Right atrium auricular region (tissue), 2 donors: ENCODE data around the gene C10orf71. TPM values are rescaled to one million over a fixed set of nuclear protein-coding genes. Genes with fewer than 3 reads are reported as not detected.
A peak's percentile ranks its signal among the peaks of the same experiment; 100 is the strongest.

Source experiments
- DNase-seq: peaks from one replicate; pipeline ENCODE4 v3.0.0-alpha.2; 2019; ENCODE audit warnings: low spot score
- H3K27ac ChIP-seq, 2 donors: fragments of 200-600 bp; sonication (generic); 1 replicate in 1 of 2; 2 replicates in 1 of 2; pipeline ENCODE4 v1.5.1; 2016 to 2019
- H3K27me3 ChIP-seq, 2 donors: fragments of 200-600 bp; sonication (generic); one replicate each; pipeline versions ENCODE4 v1.5.1 to v1.6.0; 2017 to 2019
- H3K36me3 ChIP-seq: fragments of 200-600 bp; sonication (generic); one replicate; pipeline ENCODE4 v1.5.1; 2016
- H3K4me1 ChIP-seq, 2 donors: fragments of 200-600 bp; sonication (generic); one replicate each; pipeline versions ENCODE4 v1.5.1 to v1.6.0; 2017 to 2019
- H3K4me3 ChIP-seq, 2 donors: fragments of 200-600 bp; sonication (generic); 1 replicate in 1 of 2; 2 replicates in 1 of 2; pipeline ENCODE4 v1.5.1; 2017 to 2019; ENCODE audit warnings: mild to moderate bottlenecking in 1 of 2, moderate library complexity in 1 of 2
- H3K9me3 ChIP-seq, 2 donors: fragments of 200-600 bp; sonication (generic); one replicate each; pipeline ENCODE4 v1.5.1; 2019
- total RNA-seq, 2 donors: library from RNA; depleted of rRNA; stranded (reverse); fragments of >200 nt; gene quantifications; one replicate each; pipeline ENCODE4 v1.1.0, GENCODE V29; 2016
- TF ChIP-seq, protein P1 (sequence below), 2 donors: fragments of 200-600 bp; sonication (generic); IDR thresholded peaks; one replicate each; pipeline ENCODE4 v1.5.1; 2019; ENCODE audit warnings: antibody characterized with exemption in 2 of 2

Gene C10orf71
- total RNA-seq, 2 donors from 2014 or later: 34.9 to 48.2 TPM

DNA sequence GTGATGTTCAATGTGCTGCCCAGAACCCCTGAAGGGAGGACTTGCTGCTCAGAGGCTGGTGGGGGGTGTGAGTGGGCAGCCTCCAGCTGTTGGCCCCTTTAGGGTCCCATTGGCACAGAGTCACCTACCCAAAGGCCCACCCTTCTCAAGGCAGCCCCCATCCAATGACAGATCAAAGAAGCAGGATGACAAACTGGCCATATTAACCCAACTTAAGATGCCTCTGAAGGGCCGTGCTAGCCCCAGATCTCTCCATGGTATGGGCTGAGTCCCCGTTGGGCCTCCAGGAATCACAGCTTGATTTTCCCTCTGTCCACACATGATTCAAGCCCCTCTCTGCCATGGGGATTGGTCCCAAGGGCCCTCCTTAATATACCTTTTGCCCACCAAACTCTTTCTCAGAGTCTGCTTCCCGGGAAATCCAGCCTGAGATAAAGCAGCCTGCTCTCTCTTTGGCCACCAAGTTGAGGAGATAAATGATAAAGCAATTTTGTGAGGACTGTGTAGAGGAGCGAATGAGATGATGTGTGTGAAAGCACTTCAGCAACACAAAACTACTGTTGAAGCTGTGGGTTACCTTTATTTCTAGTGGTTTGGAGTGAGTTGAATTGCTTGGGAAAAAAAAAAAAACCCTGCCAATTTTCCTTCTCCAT lies 38.2 kb upstream of the C10orf71 start:
- no peaks in the 10 kb centered on the region for H3K27me3 ChIP-seq
- H3K9me3 ChIP-seq: peaks cover 0 to 13% of the 10 kb centered on the region in 2 donors
- TF ChIP-seq, protein P1, sequence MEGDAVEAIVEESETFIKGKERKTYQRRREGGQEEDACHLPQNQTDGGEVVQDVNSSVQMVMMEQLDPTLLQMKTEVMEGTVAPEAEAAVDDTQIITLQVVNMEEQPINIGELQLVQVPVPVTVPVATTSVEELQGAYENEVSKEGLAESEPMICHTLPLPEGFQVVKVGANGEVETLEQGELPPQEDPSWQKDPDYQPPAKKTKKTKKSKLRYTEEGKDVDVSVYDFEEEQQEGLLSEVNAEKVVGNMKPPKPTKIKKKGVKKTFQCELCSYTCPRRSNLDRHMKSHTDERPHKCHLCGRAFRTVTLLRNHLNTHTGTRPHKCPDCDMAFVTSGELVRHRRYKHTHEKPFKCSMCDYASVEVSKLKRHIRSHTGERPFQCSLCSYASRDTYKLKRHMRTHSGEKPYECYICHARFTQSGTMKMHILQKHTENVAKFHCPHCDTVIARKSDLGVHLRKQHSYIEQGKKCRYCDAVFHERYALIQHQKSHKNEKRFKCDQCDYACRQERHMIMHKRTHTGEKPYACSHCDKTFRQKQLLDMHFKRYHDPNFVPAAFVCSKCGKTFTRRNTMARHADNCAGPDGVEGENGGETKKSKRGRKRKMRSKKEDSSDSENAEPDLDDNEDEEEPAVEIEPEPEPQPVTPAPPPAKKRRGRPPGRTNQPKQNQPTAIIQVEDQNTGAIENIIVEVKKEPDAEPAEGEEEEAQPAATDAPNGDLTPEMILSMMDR (IDR thresholded peaks at IDR 0.05): no peak
- no peak overlapping the region for H3K27ac ChIP-seq
- H3K36me3 ChIP-seq: no peaks in the 10 kb centered on the region
- H3K4me1 ChIP-seq: no peaks in the 10 kb centered on the region
- no peak overlapping the region for H3K4me3 ChIP-seq
- DNase-seq: no peak

DNA sequence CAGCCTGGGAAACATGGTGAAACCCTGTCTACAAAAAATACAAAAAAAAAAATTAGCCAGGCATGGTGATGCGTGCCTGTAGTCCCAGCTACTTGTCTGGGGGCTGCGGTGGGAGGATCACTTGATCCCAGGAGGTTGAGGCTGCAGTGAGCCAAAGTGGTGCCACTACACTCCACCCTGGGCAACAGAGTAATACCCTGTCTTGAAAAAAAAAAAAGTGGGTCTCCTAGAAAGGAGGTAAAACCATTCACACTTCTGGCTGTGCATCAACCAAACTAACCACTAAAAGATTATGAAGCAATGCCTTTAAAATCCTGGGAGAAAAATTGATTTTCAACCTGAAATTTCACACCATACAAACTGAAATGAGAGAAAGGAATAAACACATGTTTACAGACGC lies 35.4 kb upstream of the C10orf71 start:
- H3K27ac ChIP-seq: no peak overlapping the region
- TF ChIP-seq, protein P1 (IDR thresholded peaks at IDR 0.05): no peak

DNA sequence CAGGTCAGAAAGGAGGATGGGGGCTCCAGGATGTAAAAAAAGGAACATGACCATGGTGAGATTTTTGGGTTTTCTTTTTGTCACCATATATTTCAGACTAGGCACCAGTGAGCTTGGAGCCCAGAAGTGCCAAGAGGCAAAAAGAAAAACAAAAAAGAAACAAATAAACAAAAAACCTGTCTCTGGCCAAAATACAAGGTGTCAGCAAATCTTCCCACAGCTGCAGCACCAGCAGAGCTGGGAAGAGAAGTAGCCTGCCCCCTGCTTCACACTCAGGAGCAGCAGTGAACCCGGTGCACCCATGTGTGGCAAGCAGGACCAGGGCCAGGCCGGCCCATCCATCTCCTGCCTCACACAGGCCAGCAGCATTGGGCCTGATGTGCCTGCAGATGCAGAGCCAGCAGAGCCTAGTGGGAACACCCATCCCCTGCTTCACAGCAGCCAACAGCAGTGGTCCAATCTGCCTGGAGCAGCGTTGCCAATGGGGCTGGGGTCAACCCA lies 34.7 kb upstream of the C10orf71 start:
- Histone ChIP-seq H3K27ac (no peak overlapping the region), H3K36me3 (no peaks in the 10 kb centered on the region), H3K4me3 (no peak overlapping the region), H3K27me3 (no peaks in the 10 kb centered on the region), H3K4me1 (no peaks in the 10 kb centered on the region), H3K9me3 (peaks cover 0 to 19% of the 10 kb centered on the region in 2 donors)
- DNase-seq: peak; percentile 47
- TF ChIP-seq, protein P1 (IDR thresholded peaks at IDR 0.05): no peak

More for the DNA sequence above, 35.4 kb upstream of the C10orf71 start:
- Histone ChIP-seq H3K27me3 (no peaks in the 10 kb centered on the region), H3K36me3 (no peaks in the 10 kb centered on the region), H3K4me3 (no peak overlapping the region), H3K4me1 (no peaks in the 10 kb centered on the region), H3K9me3 (peaks cover 0 to 19% of the 10 kb centered on the region in 2 donors)
- DNase-seq: no peak

DNA sequence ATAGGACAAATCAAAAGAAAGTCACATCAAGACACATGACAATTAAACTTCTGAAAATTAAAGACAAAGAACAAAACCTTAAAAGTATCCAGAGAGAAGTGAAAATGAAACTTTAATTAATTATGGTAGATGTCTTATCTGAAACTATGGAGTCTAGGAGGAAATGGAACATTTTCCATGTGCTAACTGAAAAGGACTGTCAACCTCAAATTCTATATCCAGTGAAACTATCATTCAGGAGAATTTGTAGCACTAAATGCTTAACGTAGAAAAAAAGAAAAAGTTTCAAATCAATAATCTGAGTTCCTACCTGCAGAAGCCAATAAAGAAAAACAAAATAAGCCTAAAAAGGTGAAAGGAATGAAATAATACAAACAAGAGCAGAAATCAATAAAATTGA lies 33.1 kb upstream of the C10orf71 start:
- H3K4me1 ChIP-seq: peaks cover 0 to 6% of the 10 kb centered on the region in 2 donors
- no peak overlapping the region for H3K4me3 ChIP-seq
- TF ChIP-seq, protein P1 (IDR thresholded peaks at IDR 0.05): no peak
- peaks cover 0 to 19% of the 10 kb centered on the region in 2 donors for H3K9me3 ChIP-seq
- H3K36me3 ChIP-seq: no peaks in the 10 kb centered on the region
- DNase-seq: no peak
- H3K27ac ChIP-seq: no peak overlapping the region
- no peaks in the 10 kb centered on the region for H3K27me3 ChIP-seq

DNA sequence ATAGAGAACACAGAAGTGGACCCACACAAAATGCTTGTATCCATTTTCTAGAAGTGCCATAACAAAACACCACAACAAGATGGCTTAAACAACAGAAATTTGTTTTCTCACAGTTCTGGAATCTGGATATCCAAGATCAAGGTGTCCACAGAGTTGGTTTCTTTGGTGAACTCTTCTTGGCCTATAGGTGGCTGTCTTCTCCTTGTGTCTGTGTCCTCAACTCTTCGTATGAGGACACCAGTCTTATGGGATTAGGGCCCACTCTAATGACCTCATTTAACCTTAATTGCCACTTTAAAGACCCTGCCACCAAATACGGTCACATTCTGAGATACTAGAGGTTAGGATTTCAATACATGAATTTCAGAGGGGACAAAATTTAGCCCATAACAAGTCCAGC lies 30.8 kb upstream of the C10orf71 start:
- Histone ChIP-seq H3K27me3 (no peaks in the 10 kb centered on the region), H3K4me3 (no peak overlapping the region), H3K9me3 (peaks cover 0 to 19% of the 10 kb centered on the region in 2 donors), H3K4me1 (peaks cover 0 to 29% of the 10 kb centered on the region in 2 donors), H3K27ac (no peak overlapping the region), H3K36me3 (no peaks in the 10 kb centered on the region)
- TF ChIP-seq, protein P1 (IDR thresholded peaks at IDR 0.05): no peak
- no peak for DNase-seq
